ENCODE results near the gene TIMM10. TPM values are rescaled to one million over a fixed set of nuclear protein-coding genes. Genes with fewer than 3 reads are reported as not detected.

TIMM10 gene
- polyA plus RNA-seq, 1 donor from 2014 or later = 63.6 TPM

- no peak overlapping the region for H3K4me2 ChIP-seq (ENCODE audit: low read length)
- no peaks in the 10 kb centered on the region for H3K36me3 ChIP-seq (ENCODE audit: insufficient read depth, low read length)
- peaks cover 17% of the 10 kb centered on the region for H3K79me2 ChIP-seq (replicated peaks; ENCODE audit: insufficient read depth, low read length)
- H3K27ac ChIP-seq (ENCODE audit: low read length) = no peak overlapping the region
- no peaks in the 10 kb centered on the region for H3K9me3 ChIP-seq (ENCODE audit: low read length)
- no peaks in the 10 kb centered on the region for H3K27me3 ChIP-seq (ENCODE audit: insufficient read depth, low read depth, low read length)
- H3K9ac ChIP-seq (ENCODE audit: low read length) = no peak overlapping the region
- no peaks in the 10 kb centered on the region for H3F3A ChIP-seq (ENCODE audit: insufficient read depth, low read length, poor library complexity, severe bottlenecking)
- H2AFZ ChIP-seq (ENCODE audit: low read depth, low read length) = no peak overlapping the region
- H4K20me1 ChIP-seq (ENCODE audit: insufficient read depth) = no peaks in the 10 kb centered on the region
- no peak overlapping the region for H3K4me3 ChIP-seq (ENCODE audit: low read length)
- no peak for TF ChIP-seq POLR2AphosphoS5 (IDR thresholded peaks at IDR 0.05)
- no peak for TF ChIP-seq SMC3 (conservative IDR thresholded peaks at IDR 0.05; ENCODE audit: poor library complexity)
- no peak for TF ChIP-seq EZH2 (IDR thresholded peaks at IDR 0.05; ENCODE audit: borderline replicate concordance, insufficient read depth, low read length, poor library complexity, severe bottlenecking)
- no peak for TF ChIP-seq EP300 (conservative IDR thresholded peaks at IDR 0.05; ENCODE audit: poor library complexity, severe bottlenecking)
- TF ChIP-seq RAD21 (conservative IDR thresholded peaks at IDR 0.05) = no peak
- no peak for TF ChIP-seq TAF1 (IDR thresholded peaks at IDR 0.05; ENCODE audit: low read depth)
- TF ChIP-seq CTCF (IDR thresholded peaks at IDR 0.05; ENCODE audit: poor library complexity, severe bottlenecking) = no peak
- H3K9me2 ChIP-seq (ENCODE audit: insufficient read depth, low read length) = no peaks in the 10 kb centered on the region
Observed at GRCh38 chr11:57560146-57560545, 29.6 kb upstream of the TIMM10 start.

- H2AFZ ChIP-seq (ENCODE audit: low read depth, low read length) = no peak overlapping the region
- no peaks in the 10 kb centered on the region for H3K9me2 ChIP-seq (ENCODE audit: insufficient read depth, low read length)
- no peaks in the 10 kb centered on the region for H3K27me3 ChIP-seq (ENCODE audit: insufficient read depth, low read depth, low read length)
- H3F3A ChIP-seq (ENCODE audit: insufficient read depth, low read length, poor library complexity, severe bottlenecking) = no peaks in the 10 kb centered on the region
- no peaks in the 10 kb centered on the region for H3K9me3 ChIP-seq (ENCODE audit: low read length)
- H3K4me2 ChIP-seq (ENCODE audit: low read length) = no peak overlapping the region
- H3K4me3 ChIP-seq (ENCODE audit: low read length) = no peak overlapping the region
- H3K79me2 ChIP-seq (replicated peaks; ENCODE audit: insufficient read depth, low read length) = no peaks in the 10 kb centered on the region
- H3K27ac ChIP-seq (ENCODE audit: low read length) = no peak overlapping the region
- no peaks in the 10 kb centered on the region for H4K20me1 ChIP-seq (ENCODE audit: insufficient read depth)
- TF ChIP-seq CTCF (IDR thresholded peaks at IDR 0.05; ENCODE audit: poor library complexity, severe bottlenecking) = no peak
- no peak for TF ChIP-seq TAF1 (IDR thresholded peaks at IDR 0.05; ENCODE audit: low read depth)
- TF ChIP-seq MXI1 (conservative IDR thresholded peaks at IDR 0.05; ENCODE audit: poor library complexity, severe bottlenecking) = no peak
- no peak for TF ChIP-seq RAD21 (conservative IDR thresholded peaks at IDR 0.05)
- TF ChIP-seq SMC3 (conservative IDR thresholded peaks at IDR 0.05; ENCODE audit: poor library complexity) = no peak
- TF ChIP-seq EP300 (conservative IDR thresholded peaks at IDR 0.05; ENCODE audit: poor library complexity, severe bottlenecking) = no peak
- TF ChIP-seq REST (IDR thresholded peaks at IDR 0.05; ENCODE audit: borderline replicate concordance) = no peak
- TF ChIP-seq POLR2AphosphoS5 (IDR thresholded peaks at IDR 0.05) = no peak
- TF ChIP-seq EZH2 (IDR thresholded peaks at IDR 0.05; ENCODE audit: borderline replicate concordance, insufficient read depth, low read length, poor library complexity, severe bottlenecking) = no peak
- H3K9ac ChIP-seq (ENCODE audit: low read length) = no peak overlapping the region
- no peaks in the 10 kb centered on the region for H3K36me3 ChIP-seq (ENCODE audit: insufficient read depth, low read length)
Observed at GRCh38 chr11:57556041-57556440, 25.5 kb upstream of the TIMM10 start.
